Measurements from ENCODE around the gene NPDC1. TPM values are rescaled to one million over a fixed set of nuclear protein-coding genes. Genes with fewer than 3 reads are reported as not detected.

The NPDC1 gene
- total RNA-seq, 1 donor from 2014 or later: 61.1 TPM

DNA sequence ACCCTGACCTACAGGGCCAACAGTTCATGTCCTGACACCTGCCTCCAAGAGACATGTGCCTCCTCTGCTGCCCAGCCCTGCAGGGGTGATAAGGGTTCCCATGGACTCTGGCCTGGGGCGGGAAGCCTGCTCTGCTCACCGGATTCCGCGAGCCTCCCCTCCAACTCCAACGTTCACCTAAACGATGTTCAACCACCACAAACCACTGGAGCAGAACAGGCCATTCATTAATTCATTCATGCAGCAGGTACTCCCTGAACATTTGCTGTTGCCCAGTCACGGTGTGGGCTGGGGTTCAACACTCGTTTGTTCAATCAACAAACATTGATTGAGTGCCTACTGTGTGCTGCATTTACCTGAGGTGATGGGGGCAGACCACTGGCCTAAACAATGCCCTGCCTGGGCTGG is 28.0 kb upstream of the NPDC1 start:
- Mint-ChIP-seq H3K9me3 (no peaks in the 10 kb centered on the region), H3K36me3 (ENCODE audit: low read depth) (no peaks in the 10 kb centered on the region), H3K4me3 (no peak overlapping the region), H3K27ac (ENCODE audit: unreplicated experiment) (peak overlapping the region; percentile 43), H3K27me3 (ENCODE audit: low read depth) (peaks cover 55% of the 10 kb centered on the region), H3K4me1 (peaks cover 11% of the 10 kb centered on the region)
- no peak for DNase-seq (ENCODE audit: low read depth, low spot score)
- no peak for TF ChIP-seq CTCF (conservative IDR thresholded peaks at IDR 0.05)

GRCh38 chr9:137071282-137071681 is 25.3 kb upstream of the NPDC1 start:
- H3K4me3 Mint-ChIP-seq: peak overlapping the region; percentile 90
- H3K9me3 Mint-ChIP-seq: no peaks in the 10 kb centered on the region
- peak overlapping the region; percentile 57 for H3K27ac Mint-ChIP-seq (ENCODE audit: unreplicated experiment)
- H3K4me1 Mint-ChIP-seq: peaks cover 14% of the 10 kb centered on the region
- H3K36me3 Mint-ChIP-seq (ENCODE audit: low read depth): no peaks in the 10 kb centered on the region
- H3K27me3 Mint-ChIP-seq (ENCODE audit: low read depth): peaks cover 41% of the 10 kb centered on the region
- no peak for DNase-seq (ENCODE audit: low read depth, low spot score)
- no peak for TF ChIP-seq CTCF (conservative IDR thresholded peaks at IDR 0.05)

DNA sequence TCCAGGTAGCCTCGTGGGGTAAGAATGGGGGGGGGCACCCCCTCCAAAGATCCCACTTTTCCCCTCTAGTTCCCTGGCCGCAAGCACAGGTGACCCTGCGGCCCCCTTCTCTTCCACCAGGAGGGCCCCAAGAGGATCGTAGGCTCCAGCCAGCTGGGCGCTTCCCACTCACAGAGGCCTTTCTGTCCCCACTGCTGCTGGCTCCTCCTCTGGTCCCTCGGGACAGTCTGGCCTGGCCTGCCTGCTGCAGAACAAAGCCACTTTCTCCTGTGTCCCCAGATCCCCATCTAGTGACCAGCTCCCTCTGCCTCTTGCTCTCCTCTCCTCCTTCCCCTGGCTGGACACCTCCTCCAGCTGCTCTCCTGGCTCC is 24.9 kb upstream of the NPDC1 start:
- Mint-ChIP-seq H3K36me3 (ENCODE audit: low read depth) (no peaks in the 10 kb centered on the region), H3K27ac (ENCODE audit: unreplicated experiment) (peak overlapping the region; percentile 57), H3K9me3 (no peaks in the 10 kb centered on the region), H3K4me1 (peaks cover 14% of the 10 kb centered on the region), H3K4me3 (peak overlapping the region; percentile 90), H3K27me3 (ENCODE audit: low read depth) (peaks cover 37% of the 10 kb centered on the region)
- peak; percentile 50 for TF ChIP-seq CTCF (conservative IDR thresholded peaks at IDR 0.05)
- DNase-seq (ENCODE audit: low read depth, low spot score): peak; percentile 55

DNA sequence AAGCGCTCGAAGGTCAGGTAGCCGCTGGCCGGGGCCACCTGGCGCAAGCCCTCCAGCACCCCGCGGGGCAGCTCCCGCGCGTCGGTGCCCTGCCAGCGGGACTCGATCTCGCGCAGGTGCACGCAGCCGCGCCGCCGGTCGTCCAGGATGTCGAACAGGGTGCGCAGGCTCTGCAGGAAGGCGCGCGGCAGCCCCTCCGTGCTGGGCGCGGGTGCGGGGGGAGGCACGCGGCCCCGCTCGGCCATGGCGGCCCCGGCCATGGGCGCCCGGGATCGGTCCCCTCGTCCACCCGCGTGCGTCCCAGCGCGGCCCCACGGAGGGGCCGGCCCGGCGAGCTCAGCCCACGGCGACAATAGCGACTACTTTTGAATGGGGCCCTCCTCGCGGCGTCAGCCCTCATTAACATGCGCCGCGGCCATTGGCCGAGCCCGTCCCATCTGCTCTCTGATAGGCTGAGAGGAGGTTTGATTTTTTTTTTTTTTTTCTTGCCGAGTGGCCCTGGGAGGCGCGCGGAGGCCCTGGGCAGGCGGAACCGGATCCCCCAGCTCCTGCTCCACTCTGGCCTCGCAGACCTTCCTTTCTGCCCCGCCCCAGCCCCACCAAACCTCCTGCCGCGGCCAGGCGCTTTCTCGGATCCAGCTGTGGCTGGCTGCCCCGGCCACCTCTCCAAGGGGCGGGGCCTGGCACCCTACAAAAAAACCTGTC is 24.4 kb upstream of the NPDC1 start, which contains the start of gene SAPCD2:
Gene SAPCD2, minus strand, starts transcription at position 357 of the 705 bp plus-strand sequence. Its CDS starts 97 bp downstream, at position 260.
- Mint-ChIP-seq H3K27ac (ENCODE audit: unreplicated experiment) (peak within 1 kb of the TSS; percentile 57), H3K4me3 (peak within 1 kb of the TSS; percentile 90), H3K4me1 (peaks cover 14% of the 10 kb centered on the region), H3K36me3 (ENCODE audit: low read depth) (no peaks in the 10 kb centered on the region), H3K27me3 (ENCODE audit: low read depth) (peaks cover 32% of the 10 kb centered on the region), H3K9me3 (no peaks in the 10 kb centered on the region)
- no peak for TF ChIP-seq CTCF (conservative IDR thresholded peaks at IDR 0.05)
- DNase-seq (ENCODE audit: low read depth, low spot score): peak; percentile 70

GRCh38 chr9:137069508-137070091 is 23.6 kb upstream of the NPDC1 start:
- Mint-ChIP-seq H3K27ac (ENCODE audit: unreplicated experiment) (no peak overlapping the region), H3K4me3 (peak overlapping the region; percentile 62), H3K27me3 (ENCODE audit: low read depth) (peaks cover 25% of the 10 kb centered on the region), H3K36me3 (ENCODE audit: low read depth) (no peaks in the 10 kb centered on the region), H3K4me1 (peaks cover 14% of the 10 kb centered on the region), H3K9me3 (no peaks in the 10 kb centered on the region)
- no peak for DNase-seq (ENCODE audit: low read depth, low spot score)
- TF ChIP-seq CTCF (conservative IDR thresholded peaks at IDR 0.05): no peak

All from neural crest cell (in vitro differentiated cells).